Muscle of back (tissue), 11 donors: Measurements from ENCODE around the gene FBXO47. TPM values are rescaled to one million over a fixed set of nuclear protein-coding genes. Genes with fewer than 3 reads are reported as not detected.
"Not testable (repeated sequence)": the region's sequence is repeated elsewhere in the genome, so short reads cannot be mapped to it uniquely, and the experiment has no call there.

Experiments used
- DNase-seq, 3 donors: peaks; one replicate each; pipeline versions ENCODE4 v3.0.0 to v3.0.0-alpha.2; 2013
- polyA plus RNA-seq, 10 donors: library from polyadenylated mRNA; unstranded; fragments of 120-200 nt; gene quantifications; one replicate each; pipeline ENCODE4 v1.2.1, GENCODE V29; 2013; ENCODE audit not compliant: insufficient read length in 10 of 10

The FBXO47 gene
- polyA plus RNA-seq, 10 donors, result 0.12 TPM; not detected in 9

- DNase-seq, result peak; percentile 64 to 90 (median 86)
These were observed 44.5 kb downstream of the FBXO47 start for GRCh38 chr17:38922538-38923297.

GRCh38 chr17:38921756-38922411 is 45.3 kb downstream of the FBXO47 start:
- no peak for DNase-seq

- no peak for DNase-seq
These were observed 46.6 kb downstream of the FBXO47 start for GRCh38 chr17:38920374-38921291.

GRCh38 chr17:38919316-38920078 is 47.7 kb downstream of the FBXO47 start:
- DNase-seq, result no peak

- no peak for DNase-seq
These were observed 48.3 kb downstream of the FBXO47 start for GRCh38 chr17:38918916-38919315.

- DNase-seq, result no peak
These were observed 48.9 kb downstream of the FBXO47 start for GRCh38 chr17:38918129-38918913.

GRCh38 chr17:38917259-38917658 is 49.9 kb downstream of the FBXO47 start:
- no peak for DNase-seq

GRCh38 chr17:38916771-38917170 is 50.4 kb downstream of the FBXO47 start:
- no peak for DNase-seq

- DNase-seq, result no peak
These were observed 51.6 kb downstream of the FBXO47 start for GRCh38 chr17:38915639-38915995.

- no peak for DNase-seq
These were observed 52.2 kb downstream of the FBXO47 start for GRCh38 chr17:38914741-38915638.

GRCh38 chr17:38912221-38912813 is 54.9 kb downstream of the FBXO47 start:
- no peak for DNase-seq

GRCh38 chr17:38911731-38912081 is 55.5 kb downstream of the FBXO47 start:
- DNase-seq, result not testable (repeated sequence)

GRCh38 chr17:38911081-38911730 is 56.0 kb downstream of the FBXO47 start:
- DNase-seq, result no peak

GRCh38 chr17:38910325-38910724 is 56.9 kb downstream of the FBXO47 start:
- no peak for DNase-seq

GRCh38 chr17:38908676-38909181 is 58.5 kb downstream of the FBXO47 start:
- DNase-seq, result no peak

- DNase-seq, result no peak
These were observed 59.1 kb downstream of the FBXO47 start for GRCh38 chr17:38907930-38908675.

GRCh38 chr17:38906460-38907228 is 60.6 kb downstream of the FBXO47 start:
- no peak for DNase-seq
